ENCODE data around the gene MAST2.

DNA sequence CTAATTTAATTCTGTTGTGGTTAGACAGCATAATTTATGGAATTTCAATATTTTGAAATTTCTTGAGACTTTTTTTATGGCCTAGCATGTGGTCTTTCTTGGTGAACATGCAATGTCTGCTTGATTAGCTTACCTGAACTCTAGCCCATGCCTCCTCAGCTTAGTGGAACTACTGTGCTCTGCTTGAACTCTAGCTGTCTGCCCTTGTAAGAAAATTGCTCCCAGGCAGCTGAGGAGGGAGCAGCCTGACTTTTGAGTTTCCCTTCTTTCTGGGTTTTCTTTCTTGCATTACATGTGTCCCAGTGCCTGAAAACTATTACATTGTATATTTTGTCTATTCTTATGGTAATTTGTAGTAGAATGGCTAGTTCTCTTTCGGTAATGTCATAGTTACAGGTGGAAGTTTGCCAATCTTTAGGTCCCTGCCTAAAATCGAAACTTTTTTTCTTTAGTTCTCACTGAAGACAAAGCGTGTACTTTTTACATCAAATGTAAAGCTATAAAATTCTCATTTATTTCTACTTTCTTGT, 105.3 kb downstream of the MAST2 start:
- TF ChIP-seq, protein P1, sequence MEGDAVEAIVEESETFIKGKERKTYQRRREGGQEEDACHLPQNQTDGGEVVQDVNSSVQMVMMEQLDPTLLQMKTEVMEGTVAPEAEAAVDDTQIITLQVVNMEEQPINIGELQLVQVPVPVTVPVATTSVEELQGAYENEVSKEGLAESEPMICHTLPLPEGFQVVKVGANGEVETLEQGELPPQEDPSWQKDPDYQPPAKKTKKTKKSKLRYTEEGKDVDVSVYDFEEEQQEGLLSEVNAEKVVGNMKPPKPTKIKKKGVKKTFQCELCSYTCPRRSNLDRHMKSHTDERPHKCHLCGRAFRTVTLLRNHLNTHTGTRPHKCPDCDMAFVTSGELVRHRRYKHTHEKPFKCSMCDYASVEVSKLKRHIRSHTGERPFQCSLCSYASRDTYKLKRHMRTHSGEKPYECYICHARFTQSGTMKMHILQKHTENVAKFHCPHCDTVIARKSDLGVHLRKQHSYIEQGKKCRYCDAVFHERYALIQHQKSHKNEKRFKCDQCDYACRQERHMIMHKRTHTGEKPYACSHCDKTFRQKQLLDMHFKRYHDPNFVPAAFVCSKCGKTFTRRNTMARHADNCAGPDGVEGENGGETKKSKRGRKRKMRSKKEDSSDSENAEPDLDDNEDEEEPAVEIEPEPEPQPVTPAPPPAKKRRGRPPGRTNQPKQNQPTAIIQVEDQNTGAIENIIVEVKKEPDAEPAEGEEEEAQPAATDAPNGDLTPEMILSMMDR (IDR thresholded peaks at IDR 0.05) = no peak
- TF ChIP-seq POLR2A (IDR thresholded peaks at IDR 0.05) = no peak

Measured in lower leg skin (tissue), 3 donors.